ENCODE data around the gene PCDH9. TPM values are rescaled to one million over a fixed set of nuclear protein-coding genes. Genes with fewer than 3 reads are reported as not detected.

PCDH9 gene
- total RNA-seq, 4 donors from 2014 or later, result 0.57 to 1.7 (median 0.97) TPM

DNA sequence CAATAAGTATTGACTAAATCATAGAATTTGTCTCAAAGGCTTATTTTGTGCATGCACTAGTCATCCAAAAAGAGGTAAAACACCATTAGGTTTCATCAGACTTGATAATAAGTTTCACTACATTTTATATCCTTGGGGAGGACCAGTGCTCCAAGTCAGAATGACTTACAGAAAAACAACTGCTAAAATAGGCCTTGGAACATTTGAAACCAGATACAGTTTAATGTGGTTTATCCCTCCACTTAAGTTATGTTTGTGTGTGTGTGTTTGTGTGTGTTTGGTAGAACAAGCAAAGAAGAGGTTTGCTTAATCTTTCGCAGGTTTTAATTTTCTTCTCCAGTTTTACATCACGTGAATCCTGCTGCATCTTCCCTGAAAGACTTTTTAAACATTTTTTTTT, 570.9 kb downstream of the PCDH9 start:
- H3K9me3 ChIP-seq, result no peaks in the 10 kb centered on the region
- no peaks in the 10 kb centered on the region for H3K27me3 ChIP-seq
- H3K27ac ChIP-seq, result no peak overlapping the region
- no peak for TF ChIP-seq POLR2A (IDR thresholded peaks at IDR 0.05)
- DNase-seq, result no peak
- no peaks in the 10 kb centered on the region for H3K36me3 ChIP-seq
- H3K4me1 ChIP-seq, result no peaks in the 10 kb centered on the region
- H3K4me3 ChIP-seq, result no peak overlapping the region

DNA sequence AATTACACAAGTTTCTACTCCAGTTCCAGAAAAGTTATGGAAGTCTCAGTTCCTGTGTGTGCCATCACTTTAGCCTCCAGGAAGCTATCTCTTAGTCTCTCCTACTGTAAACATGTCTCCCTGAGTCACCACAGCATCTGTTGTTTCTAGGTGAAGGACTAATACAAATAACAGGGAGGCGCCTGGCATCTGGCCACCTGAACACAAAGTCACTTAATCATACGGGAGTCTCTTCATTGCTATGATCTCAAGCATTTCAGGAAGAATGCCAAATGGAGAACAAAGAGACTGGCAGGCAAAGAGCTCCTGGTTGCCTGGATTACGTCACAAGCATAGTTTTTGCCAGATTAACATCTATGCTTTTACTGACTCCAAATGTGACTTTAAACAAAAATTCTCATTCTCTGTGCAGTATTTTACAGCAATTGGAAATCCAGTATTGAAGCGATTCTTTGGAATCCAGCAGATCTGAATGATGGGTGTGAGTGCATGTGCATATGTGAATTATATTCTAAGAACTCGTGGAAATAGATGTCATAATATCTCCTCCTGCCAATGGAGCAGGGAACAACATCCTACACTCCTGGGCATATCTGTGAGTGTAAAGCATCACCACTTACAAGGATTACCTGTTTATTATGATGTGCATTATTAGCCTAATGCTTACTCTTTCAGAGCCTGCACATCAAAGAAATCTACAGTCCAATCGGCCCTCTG, 572.8 kb downstream of the PCDH9 start:
- Histone ChIP-seq H3K4me1 (no peaks in the 10 kb centered on the region), H3K9me3 (no peaks in the 10 kb centered on the region), H3K36me3 (no peaks in the 10 kb centered on the region), H3K27me3 (no peaks in the 10 kb centered on the region), H3K4me3 (no peak overlapping the region), H3K27ac (no peak overlapping the region)
- TF ChIP-seq, protein P1, sequence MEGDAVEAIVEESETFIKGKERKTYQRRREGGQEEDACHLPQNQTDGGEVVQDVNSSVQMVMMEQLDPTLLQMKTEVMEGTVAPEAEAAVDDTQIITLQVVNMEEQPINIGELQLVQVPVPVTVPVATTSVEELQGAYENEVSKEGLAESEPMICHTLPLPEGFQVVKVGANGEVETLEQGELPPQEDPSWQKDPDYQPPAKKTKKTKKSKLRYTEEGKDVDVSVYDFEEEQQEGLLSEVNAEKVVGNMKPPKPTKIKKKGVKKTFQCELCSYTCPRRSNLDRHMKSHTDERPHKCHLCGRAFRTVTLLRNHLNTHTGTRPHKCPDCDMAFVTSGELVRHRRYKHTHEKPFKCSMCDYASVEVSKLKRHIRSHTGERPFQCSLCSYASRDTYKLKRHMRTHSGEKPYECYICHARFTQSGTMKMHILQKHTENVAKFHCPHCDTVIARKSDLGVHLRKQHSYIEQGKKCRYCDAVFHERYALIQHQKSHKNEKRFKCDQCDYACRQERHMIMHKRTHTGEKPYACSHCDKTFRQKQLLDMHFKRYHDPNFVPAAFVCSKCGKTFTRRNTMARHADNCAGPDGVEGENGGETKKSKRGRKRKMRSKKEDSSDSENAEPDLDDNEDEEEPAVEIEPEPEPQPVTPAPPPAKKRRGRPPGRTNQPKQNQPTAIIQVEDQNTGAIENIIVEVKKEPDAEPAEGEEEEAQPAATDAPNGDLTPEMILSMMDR (IDR thresholded peaks at IDR 0.05), result no peak
- TF ChIP-seq POLR2A (IDR thresholded peaks at IDR 0.05), result no peak
- no peak for DNase-seq

DNA sequence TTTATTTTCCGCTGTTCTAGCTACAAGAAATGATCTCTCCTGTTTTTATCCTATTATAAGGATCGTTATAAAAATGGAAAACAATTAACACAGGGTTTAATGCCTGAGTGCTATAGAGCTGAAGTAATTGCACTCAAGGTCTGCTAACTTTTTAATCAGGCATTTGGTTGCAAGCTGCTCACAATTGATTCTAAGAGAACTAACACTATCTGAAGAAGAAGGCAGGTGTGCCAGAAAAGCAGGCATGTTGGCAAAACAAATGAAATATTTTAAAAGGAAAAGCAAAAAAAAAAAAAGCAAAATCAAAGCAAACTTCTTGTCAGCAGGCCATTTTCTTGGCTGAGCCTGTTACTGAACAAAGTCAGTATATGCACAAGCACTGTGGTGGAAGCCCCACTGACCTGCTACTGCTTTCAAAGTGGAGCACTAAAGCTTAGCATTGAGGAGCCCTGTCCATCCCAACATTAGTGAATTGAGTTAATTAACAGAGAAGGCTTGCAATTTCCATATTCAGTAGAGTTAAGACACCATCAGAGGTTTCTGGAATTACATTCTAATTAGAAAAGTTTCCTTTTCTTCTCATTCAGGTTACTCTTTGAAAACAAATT, 574.2 kb downstream of the PCDH9 start:
- H3K27me3 ChIP-seq, result no peaks in the 10 kb centered on the region
- H3K36me3 ChIP-seq, result no peaks in the 10 kb centered on the region
- H3K4me1 ChIP-seq, result no peaks in the 10 kb centered on the region
- TF ChIP-seq, protein P1 (IDR thresholded peaks at IDR 0.05), result no peak
- no peak for TF ChIP-seq POLR2A (IDR thresholded peaks at IDR 0.05)
- no peak overlapping the region for H3K27ac ChIP-seq
- no peaks in the 10 kb centered on the region for H3K9me3 ChIP-seq
- DNase-seq, result no peak
- no peak overlapping the region for H3K4me3 ChIP-seq

DNA sequence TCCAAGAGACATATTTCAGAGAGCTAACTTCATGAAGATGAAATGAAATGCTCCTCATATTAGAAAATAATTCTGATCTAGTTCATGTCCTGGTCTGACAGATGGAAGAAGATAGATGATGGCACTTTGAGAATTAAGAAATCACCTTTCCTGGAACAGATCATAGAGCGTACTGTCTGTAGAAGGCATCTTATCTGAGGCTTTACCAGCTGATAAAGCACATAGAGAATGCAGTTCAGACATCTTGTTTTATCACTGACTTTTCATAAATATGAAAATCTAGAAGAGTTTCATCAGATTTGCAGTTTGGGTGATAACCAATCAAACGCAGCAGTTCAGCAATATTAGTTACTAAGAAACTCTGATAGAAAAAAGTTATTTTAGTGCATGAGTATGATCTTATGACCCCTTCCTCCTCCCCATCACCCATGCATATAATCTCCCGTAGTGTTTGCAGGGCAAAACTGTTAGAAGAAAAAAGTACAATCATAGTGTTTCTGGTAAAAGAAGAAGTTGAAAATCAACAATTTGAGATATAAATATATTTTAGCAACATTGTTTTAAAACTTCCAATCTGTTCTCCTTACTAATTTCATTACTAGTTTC, 585.2 kb downstream of the PCDH9 start:
- Histone ChIP-seq H3K4me3 (no peak overlapping the region), H3K27ac (no peak overlapping the region), H3K4me1 (no peaks in the 10 kb centered on the region), H3K9me3 (no peaks in the 10 kb centered on the region), H3K27me3 (no peaks in the 10 kb centered on the region), H3K36me3 (no peaks in the 10 kb centered on the region)
- DNase-seq, result no peak
- TF ChIP-seq, protein P1 (IDR thresholded peaks at IDR 0.05), result no peak
- TF ChIP-seq POLR2A (IDR thresholded peaks at IDR 0.05), result no peak

DNA sequence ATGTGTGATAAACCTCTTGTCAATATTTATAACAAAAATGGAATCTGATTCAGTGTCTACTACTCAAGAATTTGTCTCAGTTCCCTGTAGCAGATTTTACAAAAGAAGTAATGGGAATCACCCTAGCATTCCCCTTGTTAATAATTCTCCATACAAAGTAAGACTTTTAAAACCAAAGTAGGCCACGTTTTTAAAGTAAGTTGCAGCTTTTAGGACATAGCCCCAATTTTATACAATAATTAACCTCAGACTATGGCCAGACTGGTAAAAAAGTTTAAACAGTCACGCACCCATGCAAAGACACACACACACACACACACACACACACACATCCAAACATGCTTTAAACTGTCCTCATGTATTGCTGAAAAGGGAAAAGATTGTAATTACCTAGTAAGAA, 589.9 kb downstream of the PCDH9 start:
- Histone ChIP-seq H3K4me3 (no peak overlapping the region), H3K27me3 (no peaks in the 10 kb centered on the region), H3K9me3 (no peaks in the 10 kb centered on the region), H3K27ac (no peak overlapping the region), H3K4me1 (no peaks in the 10 kb centered on the region), H3K36me3 (no peaks in the 10 kb centered on the region)
- DNase-seq, result no peak
- TF ChIP-seq, protein P1 (IDR thresholded peaks at IDR 0.05), result no peak
- TF ChIP-seq POLR2A (IDR thresholded peaks at IDR 0.05), result no peak

DNA sequence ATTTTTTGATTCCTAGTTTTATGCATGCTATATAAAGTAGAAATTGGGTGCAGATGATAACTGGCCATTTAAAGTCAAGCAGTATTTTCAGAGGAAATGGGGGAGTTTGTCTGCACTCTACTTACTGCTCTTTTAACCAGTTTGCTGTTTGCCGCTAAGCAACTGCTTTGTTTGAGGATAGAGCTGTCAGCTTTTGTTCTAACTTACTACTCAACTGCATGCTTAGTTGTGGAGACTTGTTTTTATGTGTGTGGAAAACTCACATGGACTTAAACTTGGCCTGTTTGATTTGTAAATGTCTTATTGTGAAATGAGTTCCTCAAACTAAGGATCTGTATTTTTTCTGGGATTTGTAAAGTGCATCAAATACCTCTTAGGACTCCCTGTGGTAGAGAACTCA, 591.1 kb downstream of the PCDH9 start:
- no peak for DNase-seq
- Histone ChIP-seq H3K36me3 (no peaks in the 10 kb centered on the region), H3K27me3 (no peaks in the 10 kb centered on the region)

More for the DNA sequence above, 591.1 kb downstream of the PCDH9 start:
- no peak overlapping the region for H3K4me3 ChIP-seq
- TF ChIP-seq POLR2A (IDR thresholded peaks at IDR 0.05), result no peak
- no peaks in the 10 kb centered on the region for H3K4me1 ChIP-seq
- no peak overlapping the region for H3K27ac ChIP-seq
- H3K9me3 ChIP-seq, result no peaks in the 10 kb centered on the region

Measured in Peyer's patch (tissue), 4 donors.